ENCODE data around the gene SOX9. TPM values are rescaled to one million over a fixed set of nuclear protein-coding genes. Genes with fewer than 3 reads are reported as not detected.

The SOX9 gene
- total and polyA plus RNA-seq, 2 of the 8 experiments (the other 6 are each of a cell fraction or from before 2014, with no cell fraction given) = 1.9 to 4.9 TPM

DNA sequence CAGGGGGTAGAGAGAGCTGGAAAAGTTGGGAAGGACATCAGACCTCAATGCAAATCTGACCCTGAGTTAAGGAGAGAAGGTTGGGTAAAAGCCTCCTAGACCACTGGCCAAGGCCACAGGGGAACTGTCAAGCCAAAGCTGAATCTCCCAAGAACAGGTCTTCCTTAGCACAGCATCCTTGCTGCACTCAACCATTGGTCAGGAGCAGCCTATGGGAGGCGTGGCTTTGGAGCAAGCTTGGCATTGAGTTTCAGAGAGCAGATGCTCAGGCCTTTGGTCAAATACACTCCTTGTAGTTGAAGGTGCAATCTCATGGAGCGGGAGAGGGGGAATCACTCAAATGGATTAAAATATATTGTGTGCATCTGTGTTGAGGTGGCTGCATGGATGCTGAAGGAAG lies 21.8 kb downstream of the SOX9 start:
- no peaks in the 10 kb centered on the region for H3K27me3 ChIP-seq (replicated peaks in 1 of 4; ENCODE audit: control insufficient read depth in 3 of 4, extremely low read depth in 1 of 4, insufficient read depth in 3 of 4, low read length in 3 of 4)
- TF ChIP-seq SIX5 (IDR thresholded peaks at IDR 0.05; ENCODE audit: low read depth, low read length) (no peak), BACH1 (IDR thresholded peaks at IDR 0.05; ENCODE audit: low read length) (no peak), SRF (IDR thresholded peaks at IDR 0.05; ENCODE audit: low read depth, low read length) (no peak), CEBPB (IDR thresholded peaks at IDR 0.05; ENCODE audit: low read depth, low read length) (no peak), SP1 (IDR thresholded peaks at IDR 0.05; ENCODE audit: low read depth, low read length) (no peak), POLR2A (IDR thresholded peaks at IDR 0.05; ENCODE audit: control extremely low read depth in 1 of 2, low read depth in 2 of 2, low read length in 2 of 2) (no peak), PHF8 (conservative IDR thresholded peaks at IDR 0.05; ENCODE audit: low read depth, low read length) (no peak), MAX (IDR thresholded peaks at IDR 0.05) (no peak), TEAD4 (IDR thresholded peaks at IDR 0.05; ENCODE audit: low read depth, low read length) (no peak), SP4 (IDR thresholded peaks at IDR 0.05; ENCODE audit: low read length) (no peak), CHD1 (IDR thresholded peaks at IDR 0.05; ENCODE audit: low read depth, low read length) (no peak), EP300 (IDR thresholded peaks at IDR 0.05; ENCODE audit: borderline replicate concordance in 1 of 2, low read depth in 2 of 2, low read length in 2 of 2) (no peak), CBX5 (IDR thresholded peaks at IDR 0.05; ENCODE audit: low read depth, low read length) (no peak), CBX8 (IDR thresholded peaks at IDR 0.05; ENCODE audit: borderline replicate concordance, low read depth, low read length) (no peak), EZH2 (IDR thresholded peaks at IDR 0.05; ENCODE audit: low read depth, low read length, severe bottlenecking) (no peak), TAF1 (IDR thresholded peaks at IDR 0.05; ENCODE audit: low read depth, low read length) (no peak), KDM5A (IDR thresholded peaks at IDR 0.05; ENCODE audit: low read length) (no peak)

More for the DNA sequence above, 21.8 kb downstream of the SOX9 start:
- H3K4me2 ChIP-seq (ENCODE audit: insufficient read depth in 1 of 2, low read depth in 2 of 2, low read length in 2 of 2) = no peak overlapping the region
- no peaks in the 10 kb centered on the region for H3K79me1 ChIP-seq (ENCODE audit: low read depth, low read length)
- no peak overlapping the region for H3K4me3 ChIP-seq (ENCODE audit: extremely low read depth in 1 of 4, insufficient read depth in 2 of 4, low read depth in 3 of 4, low read length in 4 of 4)
- no peaks in the 10 kb centered on the region for H3K79me2 ChIP-seq (ENCODE audit: control insufficient read depth in 1 of 2, insufficient read depth in 2 of 2, low read length in 2 of 2)
- no peak overlapping the region for H3K56ac ChIP-seq (replicated peaks; ENCODE audit: insufficient read length, low read depth, low read length)
- no peak overlapping the region for H2BK12ac ChIP-seq (ENCODE audit: low read depth, low read length)
- no peak overlapping the region for H3K9ac ChIP-seq (replicated peaks in 1 of 4; ENCODE audit: extremely low read depth in 1 of 4, low read depth in 3 of 4, low read length in 3 of 4)
- H2BK120ac ChIP-seq (replicated peaks; ENCODE audit: low read depth, low read length) = no peak overlapping the region
- POLR2A ChIA-PET (ENCODE audit: partially characterized antibody) = no interaction called here
- FAIRE-seq (no peak), DNase-seq (ENCODE audit: low read depth in 1 of 2, low spot score in 2 of 2) (no peak)
- CTCF ChIA-PET (ENCODE audit: partially characterized antibody) = interaction anchor here (0.9 to 2.5 kb wide), 9 partner anchors 7 to 287 kb away, joined by 3 to 9 read pairs (median 4); partner anchors contain the start of gene SOX9
- peaks cover 0 to 3% (median 0%) of the 10 kb centered on the region in 4 experiments; a peak in 2 of 7 replicates for H3K4me1 ChIP-seq (replicated peaks in 1 of 4; ENCODE audit: control insufficient read depth in 3 of 4, insufficient read depth in 4 of 4, low read length in 3 of 4)
- H3K4ac ChIP-seq (replicated peaks; ENCODE audit: insufficient read length, low read depth, low read length) = no peak overlapping the region
- no peaks in the 10 kb centered on the region for H4K20me1 ChIP-seq (replicated peaks in 1 of 2; ENCODE audit: control insufficient read depth in 1 of 2, insufficient read depth in 2 of 2, low read length in 2 of 2)
- no peak overlapping the region for H3K23ac ChIP-seq (ENCODE audit: insufficient read length)
- H4K8ac ChIP-seq (ENCODE audit: extremely low read depth, insufficient read depth, low read length) = no peak overlapping the region
- no peak overlapping the region for H2BK5ac ChIP-seq (ENCODE audit: low read depth, low read length)
- no peak overlapping the region for H2BK15ac ChIP-seq (ENCODE audit: low read length)
- no peak overlapping the region for H2AFZ ChIP-seq (ENCODE audit: low read length)
- no peak overlapping the region for H3K18ac ChIP-seq (ENCODE audit: extremely low read depth, low read length)
- no peak overlapping the region for H3K14ac ChIP-seq (ENCODE audit: insufficient read length)
- H4K91ac ChIP-seq (replicated peaks; ENCODE audit: insufficient read length, low read length) = no peak overlapping the region
- no peaks in the 10 kb centered on the region for H3K9me3 ChIP-seq (ENCODE audit: insufficient read depth in 2 of 2, low read depth in 1 of 2, low read length in 1 of 2)
- 87% methylated on average over 2 of the region's 2 CpGs; no CpG with 5 or more reads in 1 of the 2 experiments for WGBS, 2 experiments (ENCODE audit: extremely low coverage in 1 of 2, insufficient coverage in 1 of 2, insufficient read length in 1 of 2, insufficient replicate concordance in 2 of 2, low coverage in 1 of 2, low lambda C conversion rate in 2 of 2, missing lambda C conversion rate in 1 of 2)
- H2AK5ac ChIP-seq (ENCODE audit: low read depth, low read length) = no peak overlapping the region
- H3K27ac ChIP-seq (ENCODE audit: low read depth, low read length) = no peak overlapping the region
- no peaks in the 10 kb centered on the region for H3K23me2 ChIP-seq (ENCODE audit: low read depth, low read length)
- no peak overlapping the region for H2BK20ac ChIP-seq (ENCODE audit: low read length)
- no peak overlapping the region for H4K5ac ChIP-seq (ENCODE audit: insufficient read length, low read depth, low read length)
- H3K36me3 ChIP-seq (ENCODE audit: control insufficient read depth in 2 of 4, insufficient read depth in 4 of 4, low read length in 3 of 4) = no peaks in the 10 kb centered on the region
